Cardiac fibroblast (primary cell): ENCODE data around the gene GPC1.

Experiments
- DNase-seq, 2 donors: peaks; one replicate each; pipeline versions ENCODE4 v3.0.0 to v3.0.0-alpha.2; 2010; ENCODE audit warnings: low read depth in 2 of 2
- H3K4me3 ChIP-seq, 2 donors: replicated peaks in 1 of 2; 1 replicate in 1 of 2; 2 replicates in 1 of 2; pipeline ENCODE4 v1.5.1; 2011; ENCODE audit warnings: low read depth in 2 of 2, low read length in 2 of 2, mild to moderate bottlenecking in 2 of 2, moderate library complexity in 1 of 2
- TF ChIP-seq, protein P1 (sequence below): IDR thresholded peaks from one replicate; pipeline ENCODE4 v1.5.1; 2011; ENCODE audit warnings: low read depth, mild to moderate bottlenecking, low read length, inconsistent platforms

Gene GPC1

DNA sequence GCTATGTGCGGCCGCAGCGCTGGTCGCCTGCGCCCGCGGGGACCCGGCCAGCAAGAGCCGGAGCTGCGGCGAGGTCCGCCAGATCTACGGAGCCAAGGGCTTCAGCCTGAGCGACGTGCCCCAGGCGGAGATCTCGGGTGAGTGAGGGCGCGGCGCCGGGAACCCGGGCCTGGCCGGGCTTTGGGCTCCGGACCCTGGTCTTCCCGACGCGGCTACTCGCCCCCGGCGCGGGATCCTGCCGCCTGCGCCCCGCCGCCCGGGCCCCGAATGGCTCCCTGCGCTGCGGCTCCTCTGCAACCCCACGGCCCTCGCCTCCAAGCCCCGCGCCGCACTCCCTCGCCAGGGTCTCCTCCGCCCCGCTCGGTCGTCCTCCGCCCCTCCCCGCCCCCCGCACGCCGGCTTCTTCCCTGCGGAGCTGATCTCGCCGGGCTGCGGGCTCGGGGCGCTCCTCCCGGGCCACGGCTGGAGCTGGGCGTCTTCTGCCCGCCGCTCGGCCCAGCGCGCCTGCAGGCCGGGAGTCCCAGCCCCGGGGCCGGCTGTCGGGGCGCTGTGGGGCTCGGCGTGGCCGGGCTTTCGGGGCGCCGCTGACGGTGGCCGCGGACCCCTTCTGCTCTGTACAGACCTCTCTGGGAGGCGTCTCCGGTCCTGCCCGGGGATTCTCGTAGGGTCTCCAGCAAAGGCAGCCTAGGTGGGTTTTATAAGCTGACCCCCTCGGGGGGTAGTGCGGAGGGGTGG lies 652 bp downstream of the GPC1 start:
- peak overlapping the region; percentile 67 to 69 for H3K4me3 ChIP-seq
- TF ChIP-seq, protein P1, sequence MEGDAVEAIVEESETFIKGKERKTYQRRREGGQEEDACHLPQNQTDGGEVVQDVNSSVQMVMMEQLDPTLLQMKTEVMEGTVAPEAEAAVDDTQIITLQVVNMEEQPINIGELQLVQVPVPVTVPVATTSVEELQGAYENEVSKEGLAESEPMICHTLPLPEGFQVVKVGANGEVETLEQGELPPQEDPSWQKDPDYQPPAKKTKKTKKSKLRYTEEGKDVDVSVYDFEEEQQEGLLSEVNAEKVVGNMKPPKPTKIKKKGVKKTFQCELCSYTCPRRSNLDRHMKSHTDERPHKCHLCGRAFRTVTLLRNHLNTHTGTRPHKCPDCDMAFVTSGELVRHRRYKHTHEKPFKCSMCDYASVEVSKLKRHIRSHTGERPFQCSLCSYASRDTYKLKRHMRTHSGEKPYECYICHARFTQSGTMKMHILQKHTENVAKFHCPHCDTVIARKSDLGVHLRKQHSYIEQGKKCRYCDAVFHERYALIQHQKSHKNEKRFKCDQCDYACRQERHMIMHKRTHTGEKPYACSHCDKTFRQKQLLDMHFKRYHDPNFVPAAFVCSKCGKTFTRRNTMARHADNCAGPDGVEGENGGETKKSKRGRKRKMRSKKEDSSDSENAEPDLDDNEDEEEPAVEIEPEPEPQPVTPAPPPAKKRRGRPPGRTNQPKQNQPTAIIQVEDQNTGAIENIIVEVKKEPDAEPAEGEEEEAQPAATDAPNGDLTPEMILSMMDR, result no peak
- peak; percentile 24 to 26 for DNase-seq

DNA sequence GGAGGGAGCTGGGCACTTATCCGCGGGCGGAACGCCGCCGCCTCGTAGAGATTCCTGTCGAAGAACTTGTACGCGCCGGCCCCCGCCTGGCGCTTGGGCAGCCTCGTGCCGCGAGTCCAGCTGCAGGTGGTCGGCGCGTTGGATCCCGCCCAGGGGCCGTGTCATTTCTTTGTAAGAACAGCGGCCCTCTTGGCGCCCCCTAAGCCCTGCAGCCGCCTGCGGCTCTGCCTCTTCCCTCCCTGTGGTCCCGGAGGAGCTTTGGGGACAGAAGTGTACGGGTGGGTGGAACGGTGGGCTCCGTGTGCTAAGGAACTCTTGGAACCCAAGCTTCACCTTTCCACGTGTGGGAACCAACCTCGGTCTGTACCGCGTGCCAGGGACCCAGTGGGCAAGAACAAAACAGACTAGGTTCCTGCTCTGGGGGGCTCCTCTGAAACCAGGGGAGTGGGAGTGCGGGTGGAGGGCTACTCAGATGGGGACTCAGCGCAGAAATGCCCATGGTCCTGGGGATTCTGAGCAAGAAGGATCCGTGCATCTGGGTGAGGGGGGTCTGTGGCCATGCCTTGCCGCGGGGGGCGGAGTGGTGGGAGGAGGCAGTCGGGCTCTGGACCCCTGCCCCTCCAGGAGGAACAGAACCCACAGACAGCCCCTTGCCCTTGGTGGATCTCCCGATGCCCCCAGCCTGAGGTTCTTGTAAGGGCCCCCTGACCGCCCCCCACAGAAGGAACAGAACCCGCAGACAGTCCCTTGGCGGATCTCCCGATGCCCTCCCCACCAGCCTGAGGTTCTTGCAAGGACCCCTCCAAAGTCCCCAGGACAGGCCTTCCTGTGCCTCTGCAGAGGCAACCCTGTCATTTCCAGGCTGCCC lies 1.5 kb downstream of the GPC1 start:
- TF ChIP-seq, protein P1, result no peak
- peak; percentile 31 to 43 for DNase-seq
- peak overlapping the region; percentile 67 to 69 for H3K4me3 ChIP-seq

DNA sequence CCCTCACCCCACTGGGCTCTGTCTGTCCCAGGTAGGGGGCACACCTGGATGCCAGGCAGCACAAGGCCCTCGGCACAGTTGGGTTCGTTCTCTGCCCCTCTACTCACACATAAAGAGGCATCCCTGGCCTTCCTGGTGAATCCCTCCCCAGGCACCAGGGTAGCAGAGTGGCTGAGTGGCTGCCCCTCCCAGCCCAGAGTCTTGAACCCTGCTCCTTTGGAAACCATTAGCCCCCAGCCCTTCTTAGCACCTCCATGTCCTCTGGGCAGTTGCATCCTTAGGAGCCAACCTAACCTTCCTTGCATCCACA lies 2.0 kb downstream of the GPC1 start:
- no peak for DNase-seq
- TF ChIP-seq, protein P1, result no peak
- H3K4me3 ChIP-seq, result peak overlapping the region in 1 of 2 donors; percentile 69

DNA sequence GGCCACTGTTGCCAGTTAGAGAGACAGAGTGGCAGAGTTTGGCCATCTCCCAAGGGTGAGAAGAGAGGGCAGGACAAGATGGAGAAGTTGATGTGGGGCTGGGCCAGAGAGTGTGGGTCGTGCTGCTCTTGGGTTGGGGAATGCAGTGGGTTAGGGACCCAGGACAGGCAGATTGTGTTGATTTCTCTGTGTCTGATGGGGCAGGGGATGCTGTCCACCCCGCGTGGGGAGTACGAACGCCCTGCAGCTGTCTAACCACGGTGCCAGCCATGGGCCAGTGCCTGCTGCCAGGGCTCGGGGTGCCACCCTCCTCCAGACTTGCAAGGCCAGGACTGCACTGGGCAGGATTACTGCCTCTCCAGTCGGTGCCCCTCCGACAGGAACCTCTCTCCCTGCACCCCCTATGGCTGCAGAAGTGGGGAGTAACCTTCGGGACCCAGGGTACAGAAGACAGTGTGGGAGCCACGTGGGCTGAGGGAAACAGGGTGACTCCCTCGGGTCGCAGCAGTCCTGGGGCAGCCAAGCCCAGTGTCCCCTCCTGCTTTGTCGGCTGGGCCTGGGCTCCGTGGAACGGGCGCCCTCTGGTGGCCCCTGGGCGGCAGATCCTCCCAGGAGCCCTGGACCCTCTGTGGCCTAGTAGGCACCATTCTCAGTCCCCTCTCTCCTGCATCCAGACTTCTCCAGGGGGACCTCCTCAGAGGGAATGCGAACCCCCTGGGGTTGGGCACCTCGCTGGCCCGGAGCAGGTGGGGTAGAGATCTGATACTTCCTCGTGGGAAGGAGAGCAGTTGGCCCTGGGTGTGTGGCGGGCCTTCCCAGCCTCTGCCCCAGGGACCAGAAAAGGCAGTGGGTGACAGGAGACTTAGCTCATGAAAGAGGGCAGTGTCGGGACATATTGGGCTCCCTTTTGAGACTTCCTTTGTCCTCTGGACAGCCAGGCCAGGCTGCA lies 2.7 kb downstream of the GPC1 start:
- DNase-seq, result peak; percentile 69 to 73
- TF ChIP-seq, protein P1, result peak; percentile 96
- peak overlapping the region in 1 of 2 donors; percentile 69 for H3K4me3 ChIP-seq

DNA sequence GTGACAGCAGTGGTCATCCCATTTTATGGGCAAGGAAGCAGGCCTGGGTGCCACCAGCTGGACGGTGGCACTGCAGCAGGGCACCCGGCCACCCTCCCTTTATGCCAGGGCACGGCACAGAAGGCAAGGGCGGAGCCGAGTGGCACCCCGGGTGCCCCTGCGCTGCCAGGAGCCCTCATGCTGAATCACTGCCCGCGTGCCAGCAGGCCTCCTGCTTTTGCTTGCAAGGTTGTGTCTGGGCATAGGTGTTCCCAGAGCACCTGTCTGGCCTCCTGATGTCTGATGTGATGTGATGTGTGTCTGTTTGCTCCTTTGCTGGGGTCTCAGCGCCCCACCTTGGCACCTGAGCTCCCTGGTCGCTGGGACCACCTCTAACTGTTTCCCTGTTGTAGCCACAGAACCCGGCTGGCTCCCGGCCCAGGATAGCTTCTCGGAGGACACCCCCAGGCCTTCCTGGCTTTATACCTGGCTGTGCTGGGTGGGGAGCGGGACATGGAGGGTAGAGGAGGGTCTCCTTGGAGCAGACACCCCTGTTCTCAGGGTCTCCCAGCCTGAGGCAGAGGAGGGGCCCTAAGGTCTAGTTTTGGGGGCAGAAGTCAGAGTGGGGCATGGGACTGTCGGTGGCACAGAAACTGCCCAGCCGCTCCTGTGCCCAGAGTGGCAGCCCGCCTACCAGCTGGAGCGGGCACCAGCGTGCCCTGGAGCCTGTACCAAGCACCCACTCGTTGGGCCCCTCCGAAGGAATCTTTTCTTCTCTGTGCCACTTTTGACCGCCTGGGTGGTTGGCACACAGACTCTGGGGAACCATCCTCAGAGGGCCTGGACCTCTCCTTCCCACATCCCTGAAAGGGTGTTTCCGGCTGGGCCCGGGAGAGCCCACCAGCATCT lies 3.6 kb downstream of the GPC1 start:
- H3K4me3 ChIP-seq, result no peak overlapping the region
- TF ChIP-seq, protein P1, result no peak
- no peak for DNase-seq
